ENCODE results near the gene AMDHD1.

DNA sequence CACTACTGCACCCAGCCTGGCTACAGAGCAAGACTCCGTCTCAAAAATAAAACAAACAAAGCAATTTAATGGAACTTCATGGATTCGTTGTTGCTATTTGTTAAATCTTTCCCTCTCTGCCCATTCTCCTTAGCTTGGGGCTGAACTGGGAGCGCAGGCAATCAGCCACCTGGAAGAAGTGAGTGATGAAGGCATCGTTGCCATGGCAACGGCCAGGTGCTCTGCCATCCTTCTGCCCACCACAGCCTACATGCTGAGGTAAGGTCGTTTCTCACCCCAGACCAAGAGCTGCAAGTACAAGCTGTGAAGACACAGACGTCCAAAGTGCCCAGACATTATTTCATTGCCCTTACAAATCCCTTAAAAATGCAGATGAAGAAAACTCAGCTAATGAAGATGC, 19.1 kb downstream of the AMDHD1 start:
- TF ChIP-seq, protein P1, sequence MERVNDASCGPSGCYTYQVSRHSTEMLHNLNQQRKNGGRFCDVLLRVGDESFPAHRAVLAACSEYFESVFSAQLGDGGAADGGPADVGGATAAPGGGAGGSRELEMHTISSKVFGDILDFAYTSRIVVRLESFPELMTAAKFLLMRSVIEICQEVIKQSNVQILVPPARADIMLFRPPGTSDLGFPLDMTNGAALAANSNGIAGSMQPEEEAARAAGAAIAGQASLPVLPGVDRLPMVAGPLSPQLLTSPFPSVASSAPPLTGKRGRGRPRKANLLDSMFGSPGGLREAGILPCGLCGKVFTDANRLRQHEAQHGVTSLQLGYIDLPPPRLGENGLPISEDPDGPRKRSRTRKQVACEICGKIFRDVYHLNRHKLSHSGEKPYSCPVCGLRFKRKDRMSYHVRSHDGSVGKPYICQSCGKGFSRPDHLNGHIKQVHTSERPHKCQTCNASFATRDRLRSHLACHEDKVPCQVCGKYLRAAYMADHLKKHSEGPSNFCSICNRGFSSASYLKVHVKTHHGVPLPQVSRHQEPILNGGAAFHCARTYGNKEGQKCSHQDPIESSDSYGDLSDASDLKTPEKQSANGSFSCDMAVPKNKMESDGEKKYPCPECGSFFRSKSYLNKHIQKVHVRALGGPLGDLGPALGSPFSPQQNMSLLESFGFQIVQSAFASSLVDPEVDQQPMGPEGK (CRISPR knock-in tag; IDR thresholded peaks at IDR 0.05; ENCODE audit: borderline replicate concordance): no peak
- TF ChIP-seq BACH2 (CRISPR knock-in tag; IDR thresholded peaks at IDR 0.05; ENCODE audit: borderline replicate concordance): no peak
- no peak for TF ChIP-seq PPARA (CRISPR knock-in tag; IDR thresholded peaks at IDR 0.05; ENCODE audit: borderline replicate concordance)
- TF ChIP-seq ARNTL (CRISPR knock-in tag; IDR thresholded peaks at IDR 0.05; ENCODE audit: borderline replicate concordance, low read depth): no peak
- no peak for TF ChIP-seq SNAI2 (CRISPR knock-in tag; IDR thresholded peaks at IDR 0.05)
- TF ChIP-seq ZFP30 (CRISPR knock-in tag; IDR thresholded peaks at IDR 0.05): no peak
- no peak for TF ChIP-seq CREB5 (CRISPR knock-in tag; IDR thresholded peaks at IDR 0.05; ENCODE audit: low read depth)
- TF ChIP-seq ZNF70 (CRISPR knock-in tag; IDR thresholded peaks at IDR 0.05): no peak
- TF ChIP-seq RARB (CRISPR knock-in tag; IDR thresholded peaks at IDR 0.05): no peak

Measured in SK-N-SH treated with all-trans-retinoic acid at 6 μM for 48 hours (cell line).